ENCODE measurements around the gene PPIF.
"Not testable (repeated sequence)": the region's sequence is repeated elsewhere in the genome, so short reads cannot be mapped to it uniquely, and the experiment has no call there.

Gene PPIF

DNA sequence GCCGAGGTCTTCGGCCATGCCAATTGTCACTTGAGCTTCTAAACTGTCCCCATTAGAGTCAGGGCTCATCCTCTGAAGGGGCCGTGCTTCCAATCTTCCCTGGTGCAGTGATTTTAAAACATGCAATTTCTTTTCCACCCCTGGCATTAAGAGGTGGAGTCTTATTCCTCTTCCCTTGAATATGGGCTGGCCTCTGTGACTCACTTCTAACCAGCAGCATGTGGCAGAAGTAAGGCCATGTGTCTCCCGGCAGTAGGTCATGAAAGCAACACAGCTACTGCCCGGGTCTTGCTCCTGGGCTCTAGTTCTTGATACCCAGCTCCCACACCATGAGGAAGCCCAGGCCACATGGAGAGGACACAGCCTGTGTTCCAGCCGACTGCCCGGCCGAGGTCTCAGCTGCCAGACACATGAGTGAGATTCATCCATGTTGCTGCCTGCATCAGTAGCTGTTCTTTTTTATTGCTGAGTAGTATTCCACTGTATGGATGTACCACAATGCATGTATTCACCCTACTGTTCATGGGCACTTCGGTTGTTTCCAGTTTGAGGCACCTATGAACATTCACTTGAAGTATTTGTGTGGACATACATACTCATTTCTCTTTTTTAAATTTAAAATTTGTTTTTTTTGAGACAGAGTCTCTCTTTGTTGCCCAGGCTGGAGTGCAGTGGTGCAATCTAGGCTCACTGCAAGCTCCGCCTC lies 14.5 kb upstream of the PPIF start:
- DNase-seq, result not testable (repeated sequence)

GRCh38 chr10:79333513-79333912 lies 13.8 kb upstream of the PPIF start:
- no peak for DNase-seq

- no peak for DNase-seq
These were observed 12.7 kb upstream of the PPIF start for GRCh38 chr10:79334573-79334972.

- DNase-seq, result no peak
These were observed 12.2 kb upstream of the PPIF start for GRCh38 chr10:79335094-79335469.

DNA sequence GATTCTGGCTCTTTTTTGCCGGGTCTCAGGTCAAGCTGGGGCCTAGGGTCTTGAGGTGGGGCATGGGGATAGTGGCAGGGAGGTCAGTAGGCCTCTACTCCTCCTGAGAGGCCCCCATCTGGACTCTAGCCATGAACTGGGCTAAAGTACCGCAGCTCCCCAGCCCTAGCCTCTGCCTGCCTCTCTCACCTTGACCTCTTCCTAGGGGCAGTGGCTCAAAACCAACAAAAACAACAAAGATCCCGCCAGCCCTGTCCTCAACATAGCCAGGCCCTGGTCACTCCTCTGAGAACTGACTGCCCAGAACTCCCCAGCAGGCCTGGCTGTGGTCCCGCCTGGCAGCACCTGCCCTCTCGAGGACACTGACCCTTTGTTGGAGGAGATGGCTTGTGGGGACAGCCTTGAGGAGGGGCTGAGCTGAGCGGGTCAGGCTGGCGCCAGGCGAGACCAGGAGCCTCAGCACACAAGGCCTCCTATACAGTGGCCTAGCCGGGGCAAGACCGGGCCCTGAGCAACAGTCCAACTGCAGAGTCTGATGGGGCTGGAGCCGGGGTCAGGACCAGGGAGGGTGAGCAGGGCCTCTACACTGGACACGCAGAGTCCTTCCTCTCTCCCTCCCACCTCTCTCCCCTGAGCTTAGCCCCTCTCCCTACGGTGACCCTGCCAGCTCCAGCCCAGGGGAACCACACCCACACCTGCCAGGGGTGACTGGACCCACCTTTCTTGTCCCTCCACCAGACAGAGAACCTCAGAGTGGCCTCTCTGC lies 11.6 kb upstream of the PPIF start:
- no peak for DNase-seq

GRCh38 chr10:79336276-79336675 lies 11.0 kb upstream of the PPIF start:
- no peak for DNase-seq

DNA sequence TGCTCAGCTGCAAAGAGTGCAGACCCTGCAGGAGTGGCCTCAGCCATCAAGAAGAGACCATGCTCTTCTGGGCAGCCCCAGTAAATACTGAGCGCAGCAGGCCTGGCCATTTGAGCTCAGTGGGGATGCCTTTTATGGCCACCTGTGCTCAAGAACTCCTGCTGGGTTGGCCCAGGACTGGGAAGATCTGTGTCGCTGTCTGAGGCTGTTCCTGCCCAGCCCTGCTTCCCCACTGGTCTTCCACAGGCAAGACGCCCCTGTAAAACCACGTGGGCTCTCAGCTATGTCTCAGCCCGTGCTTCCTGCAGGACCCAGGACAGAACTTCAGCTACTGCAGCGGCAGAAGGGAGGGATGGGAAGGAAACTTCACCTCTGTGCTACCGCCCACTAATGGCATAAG lies 10.5 kb upstream of the PPIF start:
- no peak for DNase-seq

DNA sequence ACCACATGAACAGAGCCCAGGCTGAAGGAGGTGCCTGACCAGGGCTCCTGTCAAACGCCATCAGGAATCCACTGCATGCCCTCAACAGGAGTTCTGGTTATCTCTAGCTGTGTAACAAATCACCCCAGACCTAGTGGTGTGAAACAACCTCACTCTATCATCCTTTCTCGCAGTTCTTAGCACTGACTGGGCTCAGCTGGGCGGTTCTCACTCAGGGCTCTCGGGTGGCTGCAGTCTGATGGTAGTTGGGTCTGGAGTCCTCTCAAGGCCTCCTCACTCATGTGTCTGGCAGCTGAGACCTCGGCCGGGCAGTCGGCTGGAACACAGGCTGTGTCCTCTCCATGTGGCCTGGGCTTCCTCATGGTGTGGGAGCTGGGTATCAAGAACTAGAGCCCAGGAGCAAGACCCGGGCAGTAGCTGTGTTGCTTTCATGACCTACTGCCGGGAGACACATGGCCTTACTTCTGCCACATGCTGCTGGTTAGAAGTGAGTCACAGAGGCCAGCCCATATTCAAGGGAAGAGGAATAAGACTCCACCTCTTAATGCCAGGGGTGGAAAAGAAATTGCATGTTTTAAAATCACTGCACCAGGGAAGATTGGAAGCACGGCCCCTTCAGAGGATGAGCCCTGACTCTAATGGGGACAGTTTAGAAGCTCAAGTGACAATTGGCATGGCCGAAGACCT lies 9.3 kb upstream of the PPIF start:
- DNase-seq, result not testable (repeated sequence)

DNA sequence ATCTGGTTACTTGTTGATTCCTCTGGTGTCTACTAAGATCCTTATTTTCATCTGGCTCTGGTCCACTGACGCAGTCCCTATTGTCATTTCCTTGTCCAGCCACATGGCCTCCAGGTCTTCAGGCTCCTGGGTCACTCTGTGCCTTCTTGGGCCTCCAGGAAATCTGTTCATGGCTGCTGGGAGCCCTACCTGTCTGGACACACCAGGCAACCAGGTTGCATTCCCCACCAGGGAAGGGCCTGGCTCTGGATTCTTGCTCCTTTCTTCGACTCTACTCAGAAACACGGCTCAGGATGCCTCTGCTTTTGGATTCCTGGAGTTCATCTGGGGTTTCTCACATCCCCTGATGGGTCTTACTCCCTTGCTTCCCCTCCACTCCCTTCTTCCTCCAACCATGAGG lies 8.0 kb upstream of the PPIF start:
- no peak for DNase-seq

GRCh38 chr10:79340646-79341244 lies 6.5 kb upstream of the PPIF start:
- no peak for DNase-seq

DNA sequence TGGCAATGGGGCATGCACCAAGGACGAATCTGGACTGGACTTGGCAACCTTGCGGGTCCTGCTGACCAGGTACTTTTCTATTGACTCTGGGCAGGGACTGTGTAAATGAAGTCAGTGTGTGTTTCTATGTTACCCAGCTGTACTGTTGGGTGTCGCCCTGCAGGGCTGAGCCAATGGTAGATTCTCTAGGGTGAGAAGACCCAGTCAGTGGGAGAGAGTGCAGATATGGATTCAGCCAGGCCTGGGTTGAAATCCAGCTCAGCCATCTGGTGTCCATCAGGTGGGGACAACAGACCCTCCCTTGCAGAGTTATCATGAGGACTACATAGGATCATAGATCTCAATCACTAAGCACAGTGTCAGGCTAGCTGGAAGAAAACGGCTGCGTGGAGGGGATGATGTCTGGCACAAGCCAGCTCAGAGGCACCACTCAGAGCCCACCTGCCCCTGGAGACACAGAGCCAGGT lies 4.9 kb upstream of the PPIF start:
- no peak for DNase-seq

- no peak for DNase-seq
These were observed 4.3 kb upstream of the PPIF start for GRCh38 chr10:79342811-79343561.

- no peak for DNase-seq
These were observed 2.6 kb upstream of the PPIF start for GRCh38 chr10:79344502-79345195.

DNA sequence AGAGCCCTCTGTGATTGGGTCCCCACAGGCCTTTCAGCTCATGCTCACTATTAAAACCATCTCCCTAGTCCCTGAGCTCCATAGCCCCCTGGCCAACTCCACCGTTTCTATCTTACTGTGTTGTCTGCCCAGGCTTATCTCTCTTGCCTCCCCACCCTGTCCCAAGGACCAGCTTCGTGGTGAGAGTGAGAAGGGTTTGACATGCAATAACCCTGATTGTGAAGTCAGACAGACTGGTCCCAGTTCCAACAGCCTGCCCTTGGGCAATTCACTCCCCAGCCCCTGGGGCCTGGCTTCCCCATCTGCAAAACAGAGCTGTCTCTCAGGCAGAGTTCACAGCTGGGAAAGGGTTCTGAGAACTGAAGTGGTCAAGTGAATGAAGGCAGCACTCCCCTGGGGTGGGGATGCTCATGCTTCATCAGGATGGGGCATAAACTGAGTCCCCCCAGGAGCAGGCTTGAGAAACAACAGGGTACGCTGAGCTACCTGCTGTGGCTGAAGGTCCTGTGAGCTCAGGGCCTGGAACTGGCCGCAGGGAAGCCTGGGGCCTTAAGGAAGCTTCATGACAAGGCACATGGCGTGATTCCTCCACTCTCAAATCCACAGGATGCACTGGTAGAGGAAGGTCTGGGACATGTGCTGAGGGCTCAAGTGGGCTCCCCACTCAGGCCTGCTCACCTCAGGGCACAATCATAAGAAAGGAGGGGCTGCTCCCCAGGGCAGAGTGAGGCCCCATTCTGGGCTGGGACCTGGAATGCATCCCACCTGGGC lies 1.8 kb upstream of the PPIF start:
- no peak for DNase-seq

GRCh38 chr10:79346012-79346340 lies 1.3 kb upstream of the PPIF start:
- no peak for DNase-seq

DNA sequence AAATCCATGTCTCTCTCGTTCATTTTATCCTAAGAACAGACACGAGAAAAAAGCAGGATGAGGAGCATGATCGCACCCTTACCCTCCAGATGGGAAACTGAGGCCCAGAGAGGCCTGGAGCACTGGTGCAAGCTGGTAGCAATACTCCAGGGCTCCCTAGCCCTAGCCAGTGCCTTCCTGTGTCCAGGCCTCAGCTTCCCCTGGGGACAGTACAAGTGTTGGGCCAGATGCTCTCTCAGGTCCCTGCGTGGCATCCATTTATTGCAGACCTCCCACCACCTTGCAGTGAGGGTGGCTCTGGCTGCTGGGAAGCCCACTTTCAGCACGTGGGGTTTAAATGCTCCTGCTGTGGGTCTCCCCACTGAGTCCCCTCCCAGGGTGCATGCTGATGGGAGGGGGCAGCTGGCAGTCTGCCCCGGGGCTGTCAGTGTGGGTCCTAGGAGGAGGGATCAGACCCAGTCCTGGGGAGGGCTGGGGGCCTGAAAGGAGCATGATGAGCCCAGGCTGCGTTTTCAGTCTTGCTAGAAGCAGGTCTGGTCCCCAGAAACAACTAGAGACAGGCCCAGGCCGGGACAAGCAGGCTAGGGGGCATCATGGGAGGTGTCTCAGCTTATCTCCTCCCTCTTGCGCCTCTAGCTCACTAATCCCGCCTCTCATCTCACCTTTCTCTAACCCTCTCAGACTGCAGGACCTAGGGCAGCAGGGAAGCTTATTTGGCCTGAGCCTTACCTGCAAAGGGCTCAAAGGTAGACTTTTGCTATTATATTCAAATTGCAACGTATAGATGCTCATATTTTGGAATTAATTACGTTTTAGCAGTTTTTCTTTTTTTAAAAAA lies 662 bp upstream of the PPIF start:
- peak in 1 of 6 experiments; percentile 46 for DNase-seq

DNA sequence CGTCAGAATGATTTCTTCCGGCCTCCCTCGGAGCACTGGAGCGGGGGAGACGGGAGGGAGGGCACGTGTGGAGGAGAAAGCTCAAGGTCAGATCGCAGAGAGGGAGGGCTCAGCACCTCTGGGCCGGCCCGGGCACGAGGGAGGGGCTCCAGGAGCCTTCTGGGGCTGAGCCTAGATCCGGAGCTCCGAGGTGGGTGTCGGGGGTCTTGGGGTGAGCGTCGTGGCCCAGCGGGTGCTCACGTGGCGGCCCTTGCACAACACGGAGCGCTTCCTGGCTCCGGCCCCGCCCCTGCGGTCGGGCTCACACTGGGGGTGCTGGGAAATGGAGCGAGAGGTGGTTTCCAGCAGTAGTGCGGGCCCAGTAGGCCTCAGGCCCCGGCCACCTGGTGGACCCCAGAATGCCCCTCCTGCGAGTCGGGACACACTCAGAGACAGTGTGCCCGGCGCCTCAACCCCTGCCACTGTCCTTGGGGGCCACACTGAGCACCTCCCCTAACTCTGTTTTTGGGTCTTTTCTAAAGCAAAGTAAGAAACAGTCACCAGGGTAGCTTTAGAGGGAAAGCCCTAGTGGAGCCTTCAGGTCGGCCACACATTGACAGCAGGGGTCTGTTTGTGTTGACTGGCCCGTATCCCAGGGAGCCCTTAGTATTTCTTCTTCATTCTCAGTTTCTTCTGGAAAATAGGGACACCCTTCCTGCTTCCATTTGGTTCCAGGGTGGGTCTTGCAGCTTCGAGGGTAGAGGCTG lies 798 bp downstream of the PPIF start:
- peak; percentile 11 to 59 (median 41) for DNase-seq

GRCh38 chr10:79348640-79348988 lies 1.3 kb downstream of the PPIF start:
- no peak for DNase-seq

DNA sequence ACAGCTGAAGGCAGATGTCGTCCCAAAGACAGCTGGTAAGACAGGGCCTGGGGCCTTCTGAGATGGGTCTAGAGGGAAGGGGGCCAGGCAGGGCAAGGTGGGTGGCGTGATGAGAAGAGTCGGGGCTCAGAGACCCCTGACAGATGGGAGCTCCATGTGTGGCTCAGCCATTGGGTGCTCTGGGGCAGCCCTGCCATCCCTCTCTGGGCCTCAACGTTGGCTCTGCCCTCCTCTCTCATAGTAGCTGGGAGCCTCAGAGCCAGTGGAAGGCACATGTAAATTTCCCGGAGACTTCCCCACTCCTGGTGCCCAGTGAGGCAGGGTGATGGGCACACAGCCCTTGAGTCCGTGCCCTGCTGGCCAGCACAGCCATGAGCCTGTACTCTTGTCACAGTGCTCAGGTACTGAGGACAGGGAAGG lies 1.8 kb downstream of the PPIF start:
- DNase-seq, result no peak
